ENCODE data around the gene ADSS2. TPM values are rescaled to one million over a fixed set of nuclear protein-coding genes. Genes with fewer than 3 reads are reported as not detected.
"Not testable (repeated sequence)": the region's sequence is repeated elsewhere in the genome, so short reads cannot be mapped to it uniquely, and the experiment has no call there.

The ADSS2 gene
- polyA plus RNA-seq, 6 donors from 2014 or later: 19.4 to 28.9 (median 25.8) TPM

- Mint-ChIP-seq H3K27me3 (no peaks in the 10 kb centered on the region), H3K27ac (no peak overlapping the region), H3K9me3 (peaks cover 0 to 4% (median 0%) of the 10 kb centered on the region in 7 donors), H3K4me1 (peaks cover 4 to 6% (median 5%) of the 10 kb centered on the region in 3 donors), H3K4me3 (no peak overlapping the region), H3K36me3 (peaks cover 0 to 7% of the 10 kb centered on the region in 2 donors)
- no peak for DNase-seq
- no peak for ATAC-seq (ENCODE audit: low read depth in 2 of 2)
These were observed 67.6 kb downstream of the ADSS2 start for GRCh38 chr1:244384066-244384465.

GRCh38 chr1:244383278-244383884 is 68.3 kb downstream of the ADSS2 start:
- Mint-ChIP-seq H3K4me1 (peaks cover 4 to 6% (median 5%) of the 10 kb centered on the region in 3 donors), H3K27me3 (no peaks in the 10 kb centered on the region), H3K36me3 (peaks cover 0 to 7% of the 10 kb centered on the region in 2 donors), H3K27ac (peak overlapping the region in 1 of 6 donors; percentile 2), H3K4me3 (no peak overlapping the region), H3K9me3 (peaks cover 0 to 4% (median 0%) of the 10 kb centered on the region in 7 donors)
- DNase-seq: no peak
- no peak for ATAC-seq (ENCODE audit: low read depth in 2 of 2)

GRCh38 chr1:244381878-244382565 is 69.7 kb downstream of the ADSS2 start:
- Mint-ChIP-seq H3K27me3 (no peaks in the 10 kb centered on the region), H3K4me3 (no peak overlapping the region), H3K36me3 (no peaks in the 10 kb centered on the region), H3K27ac (peak overlapping the region in 2 of 6 donors; percentile 46 to 85), H3K4me1 (no peaks in the 10 kb centered on the region), H3K9me3 (peaks cover 0 to 3% (median 0%) of the 10 kb centered on the region in 7 donors)
- DNase-seq (no peak), ATAC-seq (ENCODE audit: low read depth in 2 of 2) (no peak)

GRCh38 chr1:244376126-244376525 is 75.6 kb downstream of the ADSS2 start:
- DNase-seq (no peak), ATAC-seq (ENCODE audit: low read depth in 2 of 2) (no peak)
- Mint-ChIP-seq H3K4me3 (no peak overlapping the region), H3K4me1 (no peaks in the 10 kb centered on the region), H3K36me3 (no peaks in the 10 kb centered on the region), H3K27me3 (no peaks in the 10 kb centered on the region), H3K27ac (no peak overlapping the region), H3K9me3 (peaks cover 0 to 2% (median 0%) of the 10 kb centered on the region in 7 donors)

- Mint-ChIP-seq H3K9me3 (peaks cover 0 to 2% (median 0%) of the 10 kb centered on the region in 7 donors), H3K27ac (no peak overlapping the region), H3K4me1 (no peaks in the 10 kb centered on the region), H3K36me3 (no peaks in the 10 kb centered on the region), H3K27me3 (no peaks in the 10 kb centered on the region), H3K4me3 (no peak overlapping the region)
- ATAC-seq (ENCODE audit: low read depth in 2 of 2) (no peak), DNase-seq (no peak)
These were observed 76.7 kb downstream of the ADSS2 start for GRCh38 chr1:244375051-244375450.

GRCh38 chr1:244374484-244374883 is 77.2 kb downstream of the ADSS2 start:
- not testable (repeated sequence) for H3K4me1 Mint-ChIP-seq; H3K36me3 Mint-ChIP-seq; DNase-seq; H3K27me3 Mint-ChIP-seq; ATAC-seq (ENCODE audit: low read depth in 2 of 2); H3K9me3 Mint-ChIP-seq; H3K4me3 Mint-ChIP-seq
- H3K27ac Mint-ChIP-seq: peak overlapping the region in 1 of 6 donors; percentile 75

- Mint-ChIP-seq H3K4me3 (no peak overlapping the region), H3K27ac (no peak overlapping the region), H3K4me1 (no peaks in the 10 kb centered on the region), H3K9me3 (peaks cover 0 to 2% (median 0%) of the 10 kb centered on the region in 7 donors), H3K27me3 (no peaks in the 10 kb centered on the region), H3K36me3 (no peaks in the 10 kb centered on the region)
- ATAC-seq (ENCODE audit: low read depth in 2 of 2) (no peak), DNase-seq (no peak)
These were observed 80.2 kb downstream of the ADSS2 start for GRCh38 chr1:244371242-244372141.

- no peak overlapping the region for H3K27ac Mint-ChIP-seq
- no peaks in the 10 kb centered on the region for H3K27me3 Mint-ChIP-seq
- peaks cover 0 to 7% (median 3%) of the 10 kb centered on the region in 7 donors for H3K9me3 Mint-ChIP-seq
These were observed 81.6 kb downstream of the ADSS2 start for GRCh38 chr1:244370060-244370637.

GRCh38 chr1:244369256-244370057 is 82.3 kb downstream of the ADSS2 start:
- DNase-seq (no peak), ATAC-seq (ENCODE audit: low read depth in 2 of 2) (no peak)
- no peaks in the 10 kb centered on the region for H3K27me3 Mint-ChIP-seq
- H3K9me3 Mint-ChIP-seq: peaks cover 2 to 14% (median 5%) of the 10 kb centered on the region in 7 donors
- no peaks in the 10 kb centered on the region for H3K4me1 Mint-ChIP-seq
- peak overlapping the region in 1 of 6 donors; percentile 43 for H3K27ac Mint-ChIP-seq
- H3K36me3 Mint-ChIP-seq: no peaks in the 10 kb centered on the region
- no peak overlapping the region for H3K4me3 Mint-ChIP-seq

More at GRCh38 chr1:244370060-244370637, 81.6 kb downstream of the ADSS2 start:
- no peak overlapping the region for H3K4me3 Mint-ChIP-seq
- H3K36me3 Mint-ChIP-seq: no peaks in the 10 kb centered on the region
- no peak for ATAC-seq (ENCODE audit: low read depth in 2 of 2)
- DNase-seq: no peak
- H3K4me1 Mint-ChIP-seq: no peaks in the 10 kb centered on the region

GRCh38 chr1:244368279-244368678 is 83.4 kb downstream of the ADSS2 start:
- Mint-ChIP-seq H3K4me1 (no peaks in the 10 kb centered on the region), H3K27me3 (no peaks in the 10 kb centered on the region), H3K4me3 (no peak overlapping the region), H3K9me3 (peaks cover 4 to 17% (median 6%) of the 10 kb centered on the region in 7 donors), H3K27ac (peak overlapping the region in 1 of 6 donors; percentile 1), H3K36me3 (no peaks in the 10 kb centered on the region)
- DNase-seq (no peak), ATAC-seq (ENCODE audit: low read depth in 2 of 2) (no peak)

GRCh38 chr1:244367399-244368114 is 84.2 kb downstream of the ADSS2 start:
- no peaks in the 10 kb centered on the region for H3K36me3 Mint-ChIP-seq
- H3K27ac Mint-ChIP-seq: no peak overlapping the region
- no peak overlapping the region for H3K4me3 Mint-ChIP-seq
- ATAC-seq (ENCODE audit: low read depth in 2 of 2) (no peak), DNase-seq (no peak)
- H3K9me3 Mint-ChIP-seq: peaks cover 4 to 17% (median 4%) of the 10 kb centered on the region in 7 donors
- no peaks in the 10 kb centered on the region for H3K4me1 Mint-ChIP-seq
- H3K27me3 Mint-ChIP-seq: no peaks in the 10 kb centered on the region

GRCh38 chr1:244365809-244366208 is 85.9 kb downstream of the ADSS2 start:
- H3K36me3 Mint-ChIP-seq: no peaks in the 10 kb centered on the region
- no peak for ATAC-seq (ENCODE audit: low read depth in 2 of 2)
- no peak for DNase-seq
- no peaks in the 10 kb centered on the region for H3K4me1 Mint-ChIP-seq
- H3K27ac Mint-ChIP-seq: no peak overlapping the region
- peaks cover 4 to 17% (median 4%) of the 10 kb centered on the region in 7 donors for H3K9me3 Mint-ChIP-seq
- no peaks in the 10 kb centered on the region for H3K27me3 Mint-ChIP-seq
- H3K4me3 Mint-ChIP-seq: no peak overlapping the region

Measured in naive B cell (primary cell).